IPS-NIHi7 (cell line): Measurements from ENCODE around the gene PDILT.
A peak's percentile ranks its signal among the peaks of the same experiment; 100 is the strongest.

ENCODE experiments used
- DNase-seq: peaks from one replicate; pipeline ENCODE4 v3.0.0; 2012; ENCODE audit warnings: mixed read lengths; ENCODE audit errors: extremely low spot score

PDILT gene

GRCh38 chr16:20401475-20402016 lies 3.0 kb downstream of the PDILT start:
- DNase-seq, result no peak

GRCh38 chr16:20401066-20401465 lies 3.5 kb downstream of the PDILT start:
- DNase-seq, result no peak

- no peak for DNase-seq
Measured at GRCh38 chr16:20399185-20399584, 5.4 kb downstream of the PDILT start.

GRCh38 chr16:20398603-20399002 lies 5.9 kb downstream of the PDILT start:
- no peak for DNase-seq

- DNase-seq, result no peak
Measured at GRCh38 chr16:20397468-20398074, 7.0 kb downstream of the PDILT start.

GRCh38 chr16:20396846-20397467 lies 7.6 kb downstream of the PDILT start:
- DNase-seq, result no peak

- no peak for DNase-seq
Measured at GRCh38 chr16:20395946-20396345, 8.6 kb downstream of the PDILT start.

GRCh38 chr16:20393801-20394577 lies 10.5 kb downstream of the PDILT start:
- DNase-seq, result no peak

GRCh38 chr16:20391045-20391444 lies 13.5 kb downstream of the PDILT start:
- no peak for DNase-seq

GRCh38 chr16:20388854-20389253 lies 15.7 kb downstream of the PDILT start:
- DNase-seq, result no peak

GRCh38 chr16:20387978-20388377 lies 16.6 kb downstream of the PDILT start:
- DNase-seq, result no peak

- peak; percentile 86 for DNase-seq
Measured at GRCh38 chr16:20385844-20386832, 18.4 kb downstream of the PDILT start.

- peak; percentile 87 for DNase-seq
Measured at GRCh38 chr16:20383106-20384029, 21.2 kb downstream of the PDILT start.

- no peak for DNase-seq
Measured at GRCh38 chr16:20382202-20382948, 22.2 kb downstream of the PDILT start.

- DNase-seq, result no peak
Measured at GRCh38 chr16:20380782-20381181, 23.8 kb downstream of the PDILT start.

GRCh38 chr16:20377181-20377580 lies 27.4 kb downstream of the PDILT start:
- DNase-seq, result no peak

GRCh38 chr16:20372701-20373100 lies 31.8 kb downstream of the PDILT start:
- DNase-seq, result no peak

GRCh38 chr16:20369452-20370054 lies 35.0 kb downstream of the PDILT start:
- DNase-seq, result no peak

- DNase-seq, result no peak
Measured at GRCh38 chr16:20364051-20364450, 40.5 kb downstream of the PDILT start.
